MG63 (cell line): Measurements from ENCODE around the gene MRPL55. TPM values are rescaled to one million over a fixed set of nuclear protein-coding genes. Genes with fewer than 3 reads are reported as not detected.

Experiments used
- DNase-seq: peaks from one replicate; pipeline ENCODE4 v3.0.0-alpha.2; 2020
- H3K27me3 ChIP-seq: fragments of 250-450 bp; sonication (Bioruptor Pico); 2 replicates; pipeline ENCODE4 v1.5.1; 2020; ENCODE audit warnings: mild to moderate bottlenecking, moderate library complexity
- H3K36me3 ChIP-seq: fragments of 250-450 bp; sonication (Bioruptor Pico); 2 replicates; pipeline ENCODE4 v1.5.1; 2020; ENCODE audit warnings: mild to moderate bottlenecking, moderate library complexity
- H3K4me3 ChIP-seq: fragments of 250-450 bp; sonication (Bioruptor Pico); 2 replicates; pipeline ENCODE4 v1.5.1; 2020; ENCODE audit warnings: mild to moderate bottlenecking, moderate library complexity
- H3K9me3 ChIP-seq: fragments of 250-450 bp; sonication (Bioruptor Pico); 2 replicates; pipeline ENCODE4 v1.5.1; 2020; ENCODE audit warnings: mild to moderate bottlenecking, moderate library complexity
- total RNA-seq: library from RNA; depleted of rRNA; stranded (reverse); fragments of >200 nt; shearing (Covaris generic); gene quantifications from 2 replicates; pipeline ENCODE4 v1.2.3, GENCODE V29; 2014; ENCODE audit warnings: low replicate concordance

The MRPL55 gene
- total RNA-seq, 1 experiment from 2014 or later = 83.8 TPM

DNA sequence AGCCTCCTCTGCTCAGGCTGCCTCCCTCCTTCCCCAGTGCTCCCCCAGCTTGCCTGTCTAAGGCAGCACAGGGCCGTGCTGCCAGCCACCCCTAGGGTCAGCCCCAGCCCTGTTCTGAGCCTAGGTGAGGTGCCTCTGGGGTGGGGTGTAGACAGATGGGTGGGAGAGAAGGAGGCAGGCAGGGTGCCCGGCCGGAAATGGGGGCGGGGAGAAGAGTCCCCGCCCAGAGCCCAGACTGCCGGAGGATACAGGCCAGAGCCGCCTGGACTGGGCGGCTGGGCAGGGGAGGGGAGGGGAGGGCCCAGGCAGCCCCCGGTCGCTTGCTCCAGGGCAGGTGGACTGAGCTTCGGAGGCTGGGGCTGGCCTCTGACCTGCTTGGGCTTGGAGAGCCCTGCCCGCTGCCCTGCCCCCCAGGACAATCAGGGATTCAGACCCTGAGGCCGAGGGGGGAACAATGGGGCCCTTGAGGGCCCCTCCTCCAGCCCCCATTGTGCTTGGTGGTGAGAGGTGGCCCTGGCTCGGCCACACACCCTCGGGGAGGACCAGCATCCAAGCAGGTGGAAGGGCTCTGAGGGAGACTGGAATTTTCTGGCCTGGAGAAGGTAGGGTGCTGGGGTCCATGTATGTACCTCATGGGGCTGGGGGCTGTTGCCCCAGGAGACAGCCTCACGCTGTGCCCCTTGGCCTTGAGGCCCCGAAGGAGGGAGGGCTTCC is 40.5 kb upstream of the MRPL55 start, which contains the start of gene GJC2:
GJC2 (plus strand) TSS at position 525 of the 714 bp plus-strand sequence. CDS start 7,829 bp downstream, outside the sequence.
- no peak within 1 kb of the TSS for H3K4me3 ChIP-seq
- no peaks in the 10 kb centered on the region for H3K9me3 ChIP-seq
- no peak for DNase-seq
- H3K27me3 ChIP-seq = no peaks in the 10 kb centered on the region
- H3K36me3 ChIP-seq = peaks cover 50% of the 10 kb centered on the region

DNA sequence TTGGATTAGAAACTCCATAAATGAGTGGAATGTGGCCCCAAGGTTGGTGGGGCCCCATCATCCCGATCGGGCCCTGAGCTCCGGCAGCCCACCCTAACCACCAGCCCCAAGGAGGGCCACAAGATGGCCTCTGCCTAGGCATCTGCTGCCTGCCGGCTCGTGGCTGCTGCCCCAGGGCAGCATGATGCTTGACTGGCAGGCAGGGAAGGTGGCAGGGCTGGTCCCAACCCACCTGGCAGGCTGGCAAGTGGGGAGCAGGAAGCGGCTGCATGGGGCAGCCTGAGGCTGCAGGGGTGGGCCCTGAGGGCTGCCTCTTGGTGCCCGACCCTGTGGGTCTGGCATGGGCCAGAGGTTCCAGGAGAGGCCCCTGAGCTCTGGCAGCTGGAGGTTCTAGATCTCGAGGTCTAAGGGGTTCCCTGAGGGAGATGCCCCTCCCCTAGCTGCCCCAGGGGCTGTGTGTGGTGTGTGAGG is 39.9 kb upstream of the MRPL55 start:
- no peak for DNase-seq
- Histone ChIP-seq H3K36me3 (peaks cover 55% of the 10 kb centered on the region), H3K4me3 (no peak overlapping the region), H3K27me3 (no peaks in the 10 kb centered on the region), H3K9me3 (no peaks in the 10 kb centered on the region)

DNA sequence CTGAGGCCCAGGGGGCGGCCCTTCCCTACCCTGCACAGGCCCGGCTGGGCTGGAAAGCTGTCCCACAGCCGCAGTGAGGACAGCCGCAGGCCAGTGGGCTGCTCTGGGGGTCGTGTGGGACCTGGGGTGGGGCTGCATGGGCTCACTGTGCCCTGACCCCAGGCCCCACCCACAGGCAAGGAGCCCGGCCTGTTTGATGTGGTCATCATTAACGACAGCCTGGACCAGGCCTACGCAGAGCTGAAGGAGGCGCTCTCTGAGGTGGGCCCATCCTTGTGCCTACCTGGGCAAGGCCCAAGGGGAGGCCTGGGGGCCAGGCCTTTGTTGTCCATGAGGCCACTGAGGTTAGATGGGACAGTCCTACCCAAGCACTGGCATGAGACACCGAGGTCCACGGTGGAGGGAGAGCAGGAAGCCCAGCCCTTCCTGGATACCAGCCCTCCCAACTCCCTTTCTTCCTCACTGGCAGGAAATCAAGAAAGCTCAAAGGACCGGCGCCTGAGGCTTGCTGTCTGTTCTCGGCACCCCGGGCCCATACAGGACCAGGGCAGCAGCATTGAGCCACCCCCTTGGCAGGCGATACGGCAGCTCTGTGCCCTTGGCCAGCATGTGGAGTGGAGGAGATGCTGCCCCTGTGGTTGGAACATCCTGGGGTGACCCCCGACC is 39.2 kb upstream of the MRPL55 start:
- no peak overlapping the region for H3K4me3 ChIP-seq
- no peaks in the 10 kb centered on the region for H3K9me3 ChIP-seq
- no peaks in the 10 kb centered on the region for H3K27me3 ChIP-seq
- peaks cover 62% of the 10 kb centered on the region for H3K36me3 ChIP-seq
- DNase-seq = no peak

DNA sequence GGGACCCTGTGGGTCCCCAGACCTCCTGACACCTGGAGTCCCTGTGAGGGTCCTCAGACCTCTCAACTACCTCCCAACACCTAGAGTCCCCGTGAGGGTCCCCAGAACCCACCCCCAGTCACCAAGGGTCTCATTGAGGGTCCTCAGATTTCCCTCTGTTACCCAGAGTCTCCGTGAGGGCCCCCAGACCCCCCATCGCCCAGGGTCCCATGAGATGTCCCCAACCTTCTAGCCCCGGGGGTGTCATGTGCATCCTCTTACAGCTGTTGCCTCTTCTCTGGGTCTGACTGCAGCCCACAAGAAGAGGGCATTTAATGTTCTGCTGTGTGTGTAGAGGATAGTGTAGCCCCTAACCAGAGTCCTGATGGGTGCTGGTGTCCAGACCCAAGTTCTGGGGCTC is 38.7 kb upstream of the MRPL55 start:
- no peak for DNase-seq
- Histone ChIP-seq H3K4me3 (no peak overlapping the region), H3K9me3 (no peaks in the 10 kb centered on the region), H3K27me3 (no peaks in the 10 kb centered on the region), H3K36me3 (peaks cover 67% of the 10 kb centered on the region)

DNA sequence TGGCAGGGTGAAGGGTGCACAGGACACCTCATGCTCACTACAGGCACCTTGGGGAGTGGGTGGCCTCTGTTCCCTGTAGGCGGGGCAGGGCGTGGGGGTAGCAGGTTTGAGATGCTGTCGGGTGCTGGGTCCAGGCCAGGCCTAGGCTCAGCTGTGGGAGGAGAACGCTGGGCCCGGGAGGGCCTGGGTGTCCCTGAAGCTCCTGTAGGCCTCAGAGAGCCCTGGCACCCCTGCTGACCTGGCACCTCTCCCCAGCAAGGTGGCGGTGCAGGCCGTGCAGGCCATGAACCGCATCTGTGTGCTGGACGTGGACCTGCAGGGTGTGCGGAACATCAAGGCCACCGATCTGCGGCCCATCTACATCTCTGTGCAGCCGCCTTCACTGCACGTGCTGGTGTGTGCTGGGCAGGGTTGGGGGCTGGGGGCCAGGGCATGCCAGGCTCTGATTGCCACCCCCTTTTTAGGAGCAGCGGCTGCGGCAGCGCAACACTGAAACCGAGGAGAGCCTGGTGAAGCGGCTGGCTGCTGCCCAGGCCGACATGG is 38.1 kb upstream of the MRPL55 start:
- H3K27me3 ChIP-seq = no peaks in the 10 kb centered on the region
- H3K36me3 ChIP-seq = peaks cover 73% of the 10 kb centered on the region
- no peak for DNase-seq
- H3K9me3 ChIP-seq = no peaks in the 10 kb centered on the region
- no peak overlapping the region for H3K4me3 ChIP-seq

DNA sequence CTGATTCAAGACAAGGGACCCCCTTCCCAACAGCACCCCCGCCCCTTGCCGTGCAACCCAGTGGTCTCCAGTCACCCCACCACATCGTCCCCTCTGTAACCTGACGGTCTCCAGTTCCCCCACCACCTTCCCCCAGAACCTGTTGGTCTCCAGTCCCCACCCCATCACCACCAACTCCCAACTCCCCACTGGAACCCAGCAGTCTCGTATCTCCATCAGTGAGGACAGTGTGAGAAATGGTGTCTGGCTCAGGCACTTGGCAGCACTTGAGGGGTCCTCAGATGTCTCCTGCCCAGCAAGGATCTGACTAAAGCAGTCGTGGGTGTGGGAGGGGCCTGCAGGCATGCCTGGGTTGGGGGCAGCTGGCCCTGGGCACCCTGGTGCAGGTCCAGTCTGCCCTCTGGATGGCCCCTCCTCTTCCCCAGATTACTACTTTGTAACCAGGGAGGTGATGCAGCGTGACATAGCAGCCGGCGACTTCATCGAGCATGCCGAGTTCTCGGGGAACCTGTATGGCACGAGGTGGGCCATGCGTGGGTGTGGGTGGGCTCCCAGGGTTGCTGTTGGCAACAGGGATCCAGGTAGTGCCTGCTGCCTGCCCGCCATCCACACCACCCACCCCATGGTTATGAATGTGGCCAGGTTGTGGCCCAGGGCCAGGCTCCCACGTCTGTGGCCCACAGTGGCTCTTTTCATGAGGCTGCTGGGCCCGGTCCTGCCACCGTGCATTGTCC is 37.5 kb upstream of the MRPL55 start:
- DNase-seq = no peak
- H3K4me3 ChIP-seq = no peak overlapping the region
- peaks cover 79% of the 10 kb centered on the region for H3K36me3 ChIP-seq
- no peaks in the 10 kb centered on the region for H3K9me3 ChIP-seq
- no peaks in the 10 kb centered on the region for H3K27me3 ChIP-seq

DNA sequence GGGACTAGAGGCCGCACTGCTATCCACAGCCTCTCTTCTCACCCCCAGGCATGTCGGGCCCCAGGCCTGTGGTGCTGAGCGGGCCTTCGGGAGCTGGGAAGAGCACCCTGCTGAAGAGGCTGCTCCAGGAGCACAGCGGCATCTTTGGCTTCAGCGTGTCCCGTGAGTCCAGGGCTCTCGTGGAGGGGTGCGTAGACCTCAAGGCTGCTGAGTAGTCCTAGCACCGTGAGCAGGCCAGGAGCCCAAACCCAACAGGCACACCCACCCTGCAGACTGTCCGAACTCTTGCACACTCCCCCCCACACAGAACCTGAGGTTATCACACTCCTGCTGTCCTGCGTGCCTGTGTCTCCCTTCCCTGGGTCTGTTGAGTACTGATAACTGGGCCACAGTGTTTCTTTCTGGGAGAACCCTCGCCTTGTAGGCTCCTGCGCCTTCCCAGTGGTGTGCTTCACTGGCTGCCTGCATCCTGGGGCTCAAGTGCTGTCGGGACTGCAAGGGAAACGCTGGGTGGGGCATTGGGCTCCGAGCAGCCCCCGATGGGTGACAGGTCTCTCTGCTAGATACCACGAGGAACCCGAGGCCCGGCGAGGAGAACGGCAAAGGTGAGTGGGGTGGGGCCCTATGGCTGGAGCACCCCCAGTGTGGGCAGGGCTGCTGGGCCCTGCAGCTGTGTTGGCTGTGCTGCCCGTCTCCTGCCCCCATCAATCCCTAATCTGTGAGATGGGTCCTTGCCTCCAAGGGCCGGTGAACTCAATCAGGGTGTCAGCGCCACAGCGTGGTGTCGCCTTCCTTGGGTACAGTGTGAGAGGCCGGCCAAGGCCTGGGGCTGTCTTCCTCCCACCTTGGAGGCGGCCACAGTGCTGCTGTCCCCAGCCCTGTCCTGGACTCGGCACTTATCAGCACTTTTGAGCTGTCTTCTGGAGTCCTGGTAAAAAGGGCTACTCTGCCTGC is 36.6 kb upstream of the MRPL55 start:
- Histone ChIP-seq H3K36me3 (peaks cover 79% of the 10 kb centered on the region), H3K9me3 (no peaks in the 10 kb centered on the region), H3K4me3 (no peak overlapping the region), H3K27me3 (no peaks in the 10 kb centered on the region)
- DNase-seq = no peak

DNA sequence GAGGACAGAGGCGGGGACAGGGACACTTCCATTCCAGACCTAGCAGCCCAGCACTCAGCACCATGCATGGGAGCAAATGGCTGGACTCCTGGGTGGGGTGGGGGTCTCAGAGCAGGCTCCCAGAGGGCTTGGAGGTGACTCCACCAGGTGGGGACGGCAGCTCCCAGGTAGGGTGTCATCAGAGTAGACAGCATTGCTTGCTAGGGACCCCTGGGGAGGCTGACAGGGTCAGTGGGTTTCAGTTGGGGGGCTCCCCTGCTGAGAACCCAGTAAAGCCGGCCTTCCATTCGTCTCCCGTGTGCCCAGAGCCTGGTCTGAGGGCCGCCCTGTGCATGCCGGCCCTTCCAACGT is 35.9 kb upstream of the MRPL55 start:
- no peak overlapping the region for H3K4me3 ChIP-seq
- peaks cover 78% of the 10 kb centered on the region for H3K36me3 ChIP-seq
- no peaks in the 10 kb centered on the region for H3K27me3 ChIP-seq
- H3K9me3 ChIP-seq = no peaks in the 10 kb centered on the region
- DNase-seq = no peak

DNA sequence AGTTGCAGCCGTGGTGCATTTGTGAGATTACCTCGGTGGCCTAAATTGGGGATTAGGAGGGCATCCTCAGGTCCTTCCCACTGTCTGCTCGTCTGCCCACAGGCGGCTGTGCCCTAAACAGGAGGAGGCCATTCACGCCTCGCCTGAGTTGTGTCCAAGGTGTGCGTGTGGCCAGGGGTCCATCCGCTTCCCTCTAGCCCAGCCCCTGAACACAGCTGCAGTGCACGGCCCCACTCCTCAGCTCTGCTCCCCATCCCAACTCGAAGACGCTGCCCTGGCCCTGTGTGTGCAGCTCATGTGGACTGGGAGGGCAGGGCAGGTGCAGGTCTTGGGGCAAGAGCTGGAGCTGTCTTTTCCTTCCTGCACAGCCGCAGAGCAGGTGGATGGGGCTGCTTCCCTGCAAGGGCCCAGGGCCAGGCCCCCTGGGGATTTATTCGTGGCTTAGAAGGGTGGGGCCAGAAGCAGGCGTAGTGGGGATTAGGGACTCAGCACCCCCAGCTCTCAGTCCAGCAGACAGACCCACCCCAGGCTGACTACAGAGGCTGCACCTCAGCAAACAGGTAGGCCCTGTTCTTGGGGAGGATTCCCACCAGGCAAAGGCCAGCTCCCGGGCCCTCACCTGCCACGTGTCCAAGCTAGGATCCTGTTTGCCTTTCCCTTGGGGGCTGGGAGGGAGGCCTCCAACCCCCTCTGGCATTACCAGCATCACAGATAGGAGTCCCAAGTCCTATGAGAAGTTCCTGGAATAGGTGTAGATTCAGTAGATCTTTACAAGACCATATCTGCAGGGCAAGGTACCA is 35.3 kb upstream of the MRPL55 start:
- Histone ChIP-seq H3K4me3 (no peak overlapping the region), H3K9me3 (no peaks in the 10 kb centered on the region), H3K36me3 (peaks cover 72% of the 10 kb centered on the region), H3K27me3 (no peaks in the 10 kb centered on the region)
- no peak for DNase-seq

DNA sequence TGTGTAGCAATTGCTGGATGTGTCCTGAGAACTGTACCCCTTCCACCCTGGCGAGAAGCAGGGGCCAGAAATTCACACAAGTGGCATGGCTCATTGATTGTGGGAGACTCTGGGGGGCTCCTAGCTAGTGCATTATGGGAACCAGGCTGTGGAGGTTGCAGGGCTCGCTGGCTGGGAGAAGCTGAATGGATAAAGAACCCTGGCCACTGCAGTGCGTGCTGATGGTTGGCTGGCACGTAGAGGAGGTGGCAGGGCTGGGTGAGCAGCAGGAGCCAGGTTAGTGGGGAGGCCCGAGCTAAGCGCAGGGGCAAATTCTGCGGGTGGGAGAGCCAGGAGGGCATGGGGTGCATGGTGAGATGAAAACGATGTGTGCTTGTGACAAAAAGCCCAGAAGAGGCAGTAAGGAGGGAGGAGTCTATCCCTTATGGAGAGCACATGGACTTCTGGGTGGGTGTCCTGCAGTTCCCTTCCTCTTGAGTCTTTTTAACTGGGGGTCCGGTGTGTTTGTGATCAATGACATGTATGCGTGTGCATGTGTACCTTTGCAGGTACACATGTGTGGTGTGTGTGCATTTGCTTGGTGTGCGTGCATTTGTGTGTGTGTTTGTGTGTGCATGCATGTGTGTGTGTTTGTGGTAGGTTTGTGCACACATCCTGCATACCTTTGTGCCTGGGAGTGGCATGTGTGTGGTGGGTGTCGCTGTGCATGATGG is 34.5 kb upstream of the MRPL55 start:
- no peak overlapping the region for H3K4me3 ChIP-seq
- H3K27me3 ChIP-seq = no peaks in the 10 kb centered on the region
- no peak for DNase-seq
- no peaks in the 10 kb centered on the region for H3K9me3 ChIP-seq
- peaks cover 64% of the 10 kb centered on the region for H3K36me3 ChIP-seq

DNA sequence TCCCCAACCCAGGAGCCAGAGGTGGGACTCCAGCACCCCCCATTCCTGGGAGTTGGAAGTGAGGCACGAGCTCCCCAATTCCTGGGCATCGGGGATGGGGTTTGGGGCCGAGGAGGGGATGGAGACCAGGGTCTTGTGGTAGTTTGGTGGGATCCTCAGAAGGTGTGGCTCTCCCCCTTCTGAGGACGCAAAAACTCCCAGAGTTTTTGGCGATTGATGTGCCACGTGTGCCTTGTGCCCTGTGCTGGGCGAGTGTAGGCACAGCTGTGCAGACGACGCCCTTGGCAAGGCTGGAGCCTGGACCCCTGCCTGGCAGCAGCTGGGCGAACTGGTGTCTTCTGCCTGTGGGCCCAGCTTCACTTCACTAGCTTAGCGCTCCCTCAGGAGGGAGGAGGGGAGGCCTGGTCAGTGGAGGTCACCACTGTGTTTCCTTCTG is 33.6 kb upstream of the MRPL55 start:
- DNase-seq = peak; percentile 65

DNA sequence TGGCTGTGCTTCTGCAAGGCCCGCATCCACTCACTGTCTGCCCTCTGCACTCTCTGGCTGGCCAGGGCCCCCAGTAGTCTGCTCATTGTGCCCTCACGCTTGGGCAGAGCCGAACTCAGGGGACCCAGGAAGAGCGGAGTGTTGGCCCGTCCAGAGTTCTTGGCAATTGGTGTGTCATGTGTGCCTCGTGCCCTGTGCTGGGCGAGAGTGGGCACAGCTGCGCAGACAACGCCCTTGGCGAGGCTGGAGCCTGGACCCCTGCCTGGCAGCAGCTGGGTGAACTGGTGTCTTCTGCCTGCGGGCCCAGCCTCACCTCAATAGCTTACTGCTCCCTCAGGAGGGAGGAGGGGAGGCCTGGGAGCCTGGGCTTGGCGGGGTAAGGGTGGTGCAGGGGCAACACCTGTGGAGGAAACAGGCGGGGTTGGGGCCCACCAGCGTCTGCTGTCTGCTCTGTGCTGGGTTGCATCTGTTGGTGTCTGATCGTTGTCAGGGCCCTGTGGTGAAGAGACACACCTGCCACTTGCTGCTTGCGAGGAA is 33.1 kb upstream of the MRPL55 start:
- H3K4me3 ChIP-seq = peak overlapping the region; percentile 74
- H3K27me3 ChIP-seq = no peaks in the 10 kb centered on the region
- peaks cover 52% of the 10 kb centered on the region for H3K36me3 ChIP-seq
- peak; percentile 56 for DNase-seq
- H3K9me3 ChIP-seq = no peaks in the 10 kb centered on the region

More for the DNA sequence above, 33.6 kb upstream of the MRPL55 start:
- H3K27me3 ChIP-seq = no peaks in the 10 kb centered on the region
- H3K36me3 ChIP-seq = peaks cover 56% of the 10 kb centered on the region
- H3K4me3 ChIP-seq = peak overlapping the region; percentile 74
- H3K9me3 ChIP-seq = no peaks in the 10 kb centered on the region

DNA sequence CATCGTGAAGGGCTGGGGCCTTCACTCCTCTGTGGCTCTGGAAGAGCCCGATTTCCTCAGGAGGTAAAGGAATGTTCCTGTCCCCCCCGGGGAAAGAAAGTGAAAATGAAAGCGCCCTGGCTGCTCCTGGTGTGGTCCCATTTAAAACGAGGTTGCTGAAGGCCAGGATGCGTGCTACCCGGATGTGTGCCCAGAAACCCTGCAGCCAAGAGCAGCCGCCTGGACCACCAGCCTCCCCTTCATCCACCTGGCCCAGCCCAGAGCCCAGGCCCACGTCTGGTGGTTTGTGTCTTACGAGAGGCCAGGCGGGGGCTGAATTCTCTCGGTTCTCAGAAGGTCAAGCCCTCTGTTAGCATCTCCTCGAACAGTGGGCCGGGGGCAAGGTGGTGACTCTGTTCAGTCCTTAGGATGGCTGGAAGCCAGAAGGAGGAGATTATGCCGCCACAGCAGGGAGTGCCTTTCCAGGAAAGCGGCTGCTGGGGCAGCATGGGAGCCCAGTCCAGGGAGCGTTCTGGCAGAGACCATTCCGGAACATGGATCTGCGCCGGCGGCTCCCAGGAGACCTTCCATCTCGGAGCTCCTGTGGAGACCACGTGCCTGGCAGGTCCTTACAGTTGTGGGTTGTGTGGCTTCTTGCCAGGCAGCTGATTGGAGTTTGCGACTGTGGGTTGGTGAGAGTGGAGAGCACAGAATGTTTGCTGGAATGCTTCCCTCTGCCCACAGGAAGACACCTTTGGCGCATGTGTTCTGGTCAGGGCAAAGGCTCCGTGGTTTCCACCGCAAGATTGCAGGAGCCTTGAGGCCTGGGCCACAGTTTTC is 32.3 kb upstream of the MRPL55 start:
- Histone ChIP-seq H3K27me3 (0 out of 2 replicates have a peak, but pooled peaks cover 4% of the 10 kb centered on the region), H3K36me3 (peaks cover 44% of the 10 kb centered on the region), H3K9me3 (no peaks in the 10 kb centered on the region)

DNA sequence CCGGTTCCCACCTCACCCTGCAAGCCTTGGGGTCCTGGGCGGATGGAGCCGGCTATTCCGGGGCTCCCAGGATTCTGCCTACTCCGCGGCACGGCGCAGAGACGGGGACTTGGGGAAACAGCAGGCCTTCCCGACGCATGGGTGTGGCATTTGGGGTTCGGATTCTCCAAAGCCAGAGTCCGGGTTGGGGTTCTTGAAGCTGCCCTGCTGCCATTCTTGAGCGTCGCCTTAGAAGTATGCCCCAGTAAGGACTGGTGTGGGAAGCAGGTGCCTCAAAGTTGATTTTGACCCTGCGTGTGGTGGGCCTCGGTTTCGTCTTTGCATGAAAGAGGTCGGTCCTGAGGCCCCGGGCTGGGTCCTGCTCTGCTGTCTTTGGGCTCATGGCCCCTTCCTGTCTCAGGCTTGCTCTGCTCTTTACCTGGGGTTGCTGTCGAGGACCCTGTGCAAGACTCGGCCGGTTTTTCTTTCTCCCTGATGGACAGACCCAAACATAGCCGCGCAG is 31.7 kb upstream of the MRPL55 start:
- H3K27me3 ChIP-seq = 0 out of 2 replicates have a peak, but pooled peaks cover 10% of the 10 kb centered on the region
- H3K9me3 ChIP-seq = no peaks in the 10 kb centered on the region
- H3K36me3 ChIP-seq = peaks cover 37% of the 10 kb centered on the region
- peak overlapping the region; percentile 74 for H3K4me3 ChIP-seq
- DNase-seq = no peak

More for the DNA sequence above, 32.3 kb upstream of the MRPL55 start:
- DNase-seq = peak; percentile 88
- peak overlapping the region; percentile 74 for H3K4me3 ChIP-seq
